Spinal cord (tissue), 10 donors: ENCODE measurements around the gene LLGL1. TPM values are rescaled to one million over a fixed set of nuclear protein-coding genes. Genes with fewer than 3 reads are reported as not detected.

Source experiments
- DNase-seq, 6 donors: peaks; one replicate each; pipeline versions ENCODE4 v3.0.0 to v3.0.0-alpha.2; 2013 to 2015; ENCODE audit warnings: low spot score in 6 of 6, low read depth in 4 of 6
- H3K27ac ChIP-seq: one replicate; pipeline ENCODE4 v1.5.1; 2013; ENCODE audit warnings: low read depth, low read length, control low read depth
- H3K27me3 ChIP-seq: one replicate; pipeline ENCODE4 v1.6.1; 2013; ENCODE audit warnings: low read length; ENCODE audit not compliant: control insufficient read depth, insufficient read depth
- H3K36me3 ChIP-seq: one replicate; pipeline ENCODE4 v1.6.1; 2013; ENCODE audit warnings: low read length; ENCODE audit not compliant: control insufficient read depth, insufficient read depth
- H3K4me1 ChIP-seq: one replicate; pipeline ENCODE4 v1.6.1; 2013; ENCODE audit warnings: low read length; ENCODE audit not compliant: control insufficient read depth, insufficient read depth
- H3K4me3 ChIP-seq: one replicate; pipeline ENCODE4 v1.5.1; 2013; ENCODE audit warnings: low read depth, low read length, control low read depth
- H3K9me3 ChIP-seq: one replicate; pipeline ENCODE4 v1.6.1; 2013; ENCODE audit warnings: low read length; ENCODE audit not compliant: control insufficient read depth, insufficient read depth
- WGBS: methylation state at CpG from one replicate; pipeline ENCODE4 v1.1.5; 2013; ENCODE audit warnings: missing lambda C conversion rate; ENCODE audit not compliant: insufficient coverage; 5-methylcytosine and 5-hydroxymethylcytosine counted together
- polyA plus RNA-seq, 2 donors: library from polyadenylated mRNA; unstranded; fragments of 120-200 nt; gene quantifications; one replicate each; pipeline ENCODE4 v1.2.1, GENCODE V29; 2013; ENCODE audit not compliant: insufficient read length in 2 of 2
- total RNA-seq, 2 donors: library from RNA; depleted of rRNA in 1 of 2; stranded (reverse); fragments of 120-200 nt in 1 of 2; fragments of >200 nt in 1 of 2; gene quantifications; one replicate each; pipeline versions ENCODE4 v1.2.3 to v1.2.4, GENCODE V29; 2013 to 2014
- donor health status: healthy.

The LLGL1 gene
- total and polyA plus RNA-seq, 4 donors = 53.2 to 132 (median 79.7) TPM

DNA sequence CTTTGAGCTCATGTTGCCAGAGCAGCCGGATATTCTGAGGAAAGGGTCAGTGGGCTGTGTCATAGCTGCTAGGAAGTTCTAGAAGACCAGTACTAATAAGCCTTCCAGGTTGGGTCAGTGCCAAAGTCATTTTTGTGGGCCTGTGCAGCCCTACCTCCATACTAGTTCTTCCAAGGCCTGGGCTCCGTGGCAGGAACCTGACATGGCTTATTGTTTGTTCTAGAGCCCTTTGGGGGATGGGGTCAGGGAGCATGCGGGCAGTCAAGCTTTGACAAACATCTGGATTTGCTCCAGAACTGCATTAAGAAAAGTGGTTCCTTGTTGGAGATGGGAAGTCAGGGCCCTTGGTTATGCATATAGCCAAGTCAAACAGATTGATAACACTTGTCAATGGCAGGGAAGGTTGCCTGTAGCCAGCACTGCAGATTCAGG is 34.2 kb upstream of the LLGL1 start:
- Histone ChIP-seq H3K4me1 (peaks cover 37% of the 10 kb centered on the region), H3K36me3 (peaks cover 48% of the 10 kb centered on the region), H3K9me3 (no peaks in the 10 kb centered on the region), H3K4me3 (no peak overlapping the region), H3K27ac (no peak overlapping the region), H3K27me3 (no peaks in the 10 kb centered on the region)
- WGBS = 80% methylated on average over 1 of the region's 3 CpGs
- DNase-seq = peak in 1 of 6 donors; percentile 18

DNA sequence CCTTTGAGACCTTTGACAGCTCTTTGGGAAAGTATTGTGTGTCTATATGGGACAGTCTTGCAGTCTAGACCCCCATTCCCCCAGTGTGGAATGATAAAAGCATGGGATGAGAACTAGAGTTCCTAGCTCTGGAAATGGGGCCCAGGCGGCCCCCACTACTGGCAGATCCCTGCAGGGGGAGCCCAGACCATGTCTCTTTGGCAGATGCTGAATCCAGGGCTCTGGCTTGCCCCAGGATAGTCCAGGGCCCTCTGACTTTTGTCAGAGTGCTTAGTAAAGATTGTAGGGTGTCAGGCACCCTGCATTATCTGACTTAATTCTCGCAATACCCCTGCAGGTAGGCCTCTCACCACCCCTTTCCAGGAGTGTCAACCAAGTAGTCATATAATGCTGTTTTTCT is 33.5 kb upstream of the LLGL1 start:
- Histone ChIP-seq H3K36me3 (peaks cover 49% of the 10 kb centered on the region), H3K4me1 (peaks cover 35% of the 10 kb centered on the region), H3K4me3 (no peak overlapping the region), H3K27ac (no peak overlapping the region), H3K27me3 (no peaks in the 10 kb centered on the region), H3K9me3 (no peaks in the 10 kb centered on the region)
- DNase-seq = no peak
- 77% methylated on average over 1 of the region's 2 CpGs for WGBS

DNA sequence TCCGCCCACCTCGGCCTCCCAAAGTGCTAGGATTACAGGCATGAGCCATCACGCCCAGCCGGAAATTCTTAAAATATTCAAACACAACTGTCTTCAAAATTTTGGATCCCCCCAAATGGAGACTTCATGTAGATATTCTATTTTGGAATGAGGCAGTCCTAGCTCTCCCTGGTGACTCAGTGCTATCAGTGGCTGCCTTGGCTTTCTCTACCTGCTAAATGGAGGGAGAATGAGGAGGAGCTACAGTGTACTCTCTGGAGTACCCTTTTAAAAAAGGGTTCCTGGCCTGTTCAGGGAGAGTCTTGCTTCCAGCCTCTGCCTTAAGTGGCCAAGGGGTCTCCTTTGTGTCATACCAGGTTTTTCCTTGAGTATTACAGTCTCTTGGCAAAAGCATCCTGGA is 31.0 kb upstream of the LLGL1 start:
- DNase-seq = no peak
- no CpG with 5 or more reads among the region's 4 CpGs for WGBS
- Histone ChIP-seq H3K4me3 (no peak overlapping the region), H3K4me1 (peaks cover 20% of the 10 kb centered on the region), H3K27ac (no peak overlapping the region), H3K27me3 (no peaks in the 10 kb centered on the region), H3K9me3 (no peaks in the 10 kb centered on the region), H3K36me3 (peaks cover 57% of the 10 kb centered on the region)

DNA sequence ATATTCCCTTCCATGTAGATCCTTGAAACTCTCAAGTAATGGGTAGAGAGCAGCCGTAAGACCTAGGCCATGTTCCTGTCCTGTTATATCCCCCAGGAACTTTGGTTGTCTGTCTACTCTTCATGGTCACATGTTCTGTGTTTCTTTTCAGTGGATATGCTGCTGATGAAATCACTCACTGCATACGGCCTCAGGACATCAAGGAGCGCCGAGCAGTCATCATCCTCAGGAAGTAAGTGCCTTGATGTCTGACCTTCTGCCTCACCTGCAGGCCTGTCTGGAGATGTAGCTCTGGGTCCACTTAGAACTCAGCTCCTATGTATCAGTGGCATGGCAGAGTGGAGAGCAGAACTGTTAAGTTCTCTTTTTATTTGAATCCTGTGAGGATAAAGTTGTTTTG is 30.6 kb upstream of the LLGL1 start:
- H3K9me3 ChIP-seq = no peaks in the 10 kb centered on the region
- H3K27me3 ChIP-seq = no peaks in the 10 kb centered on the region
- H3K27ac ChIP-seq = no peak overlapping the region
- H3K4me3 ChIP-seq = no peak overlapping the region
- DNase-seq = no peak
- 96% methylated on average over 4 of the region's 4 CpGs for WGBS
- H3K4me1 ChIP-seq = peaks cover 18% of the 10 kb centered on the region
- H3K36me3 ChIP-seq = peaks cover 57% of the 10 kb centered on the region

DNA sequence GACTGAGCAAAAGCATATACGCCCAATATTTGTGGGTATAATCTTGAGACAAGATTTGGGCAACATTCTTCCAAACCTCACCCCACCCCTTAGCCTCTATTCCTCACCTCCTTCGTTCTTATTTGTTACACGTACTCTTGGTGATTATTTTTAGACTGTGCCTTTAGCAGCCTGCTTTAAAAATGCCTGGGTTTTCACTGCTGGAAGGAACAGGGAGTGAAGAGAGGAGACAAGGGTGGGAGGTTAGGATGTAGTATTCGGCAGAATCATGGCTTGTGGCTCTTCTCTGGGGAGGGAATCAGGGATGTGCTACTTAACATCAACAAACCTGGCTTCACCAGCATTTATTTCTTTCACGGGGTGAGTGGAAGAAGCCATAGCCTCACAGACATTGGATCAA is 30.2 kb upstream of the LLGL1 start:
- H3K4me1 ChIP-seq = peaks cover 15% of the 10 kb centered on the region
- H3K27ac ChIP-seq = no peak overlapping the region
- 100% methylated on average over 1 of the region's 5 CpGs for WGBS
- no peaks in the 10 kb centered on the region for H3K9me3 ChIP-seq
- no peak for DNase-seq
- H3K36me3 ChIP-seq = peaks cover 57% of the 10 kb centered on the region
- no peaks in the 10 kb centered on the region for H3K27me3 ChIP-seq
- no peak overlapping the region for H3K4me3 ChIP-seq

DNA sequence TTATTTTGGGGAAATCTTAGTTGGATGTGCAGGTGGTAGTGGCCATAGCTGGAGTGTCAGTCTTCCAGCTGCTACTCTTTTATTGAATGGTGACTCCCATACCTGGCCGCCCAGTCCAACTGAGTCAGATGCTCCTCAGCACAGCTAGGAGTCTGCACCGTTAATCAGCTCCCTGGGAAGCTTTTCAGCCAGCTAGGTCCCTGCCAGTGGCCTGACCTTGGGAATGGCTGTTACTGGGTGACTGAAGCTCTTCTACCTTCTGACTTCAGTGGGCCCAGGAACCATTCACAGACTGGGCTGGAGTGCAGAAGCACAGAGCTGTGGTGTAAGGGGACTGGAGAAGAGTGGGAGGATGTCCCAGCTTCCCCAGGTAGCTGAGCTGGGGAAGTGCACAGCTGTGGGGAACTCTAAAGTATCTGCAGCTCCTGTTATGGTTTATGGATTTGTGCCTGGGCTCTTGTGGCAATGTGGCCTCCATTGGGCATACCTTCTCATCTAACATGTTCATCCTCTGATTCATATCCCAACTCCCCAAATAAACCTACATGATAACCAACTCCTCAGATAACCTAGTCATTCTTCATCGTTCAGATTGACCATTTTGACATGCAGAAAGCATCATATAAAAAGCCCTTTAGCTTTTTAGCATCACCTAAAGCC is 27.8 kb upstream of the LLGL1 start:
- no peak overlapping the region for H3K27ac ChIP-seq
- no peak for DNase-seq
- H3K9me3 ChIP-seq = no peaks in the 10 kb centered on the region
- whole genome bisulfite sequencing = 100% methylated on average over 3 of the region's 3 CpGs
- H3K4me1 ChIP-seq = no peaks in the 10 kb centered on the region
- no peak overlapping the region for H3K4me3 ChIP-seq
- H3K36me3 ChIP-seq = peaks cover 65% of the 10 kb centered on the region
- H3K27me3 ChIP-seq = no peaks in the 10 kb centered on the region

DNA sequence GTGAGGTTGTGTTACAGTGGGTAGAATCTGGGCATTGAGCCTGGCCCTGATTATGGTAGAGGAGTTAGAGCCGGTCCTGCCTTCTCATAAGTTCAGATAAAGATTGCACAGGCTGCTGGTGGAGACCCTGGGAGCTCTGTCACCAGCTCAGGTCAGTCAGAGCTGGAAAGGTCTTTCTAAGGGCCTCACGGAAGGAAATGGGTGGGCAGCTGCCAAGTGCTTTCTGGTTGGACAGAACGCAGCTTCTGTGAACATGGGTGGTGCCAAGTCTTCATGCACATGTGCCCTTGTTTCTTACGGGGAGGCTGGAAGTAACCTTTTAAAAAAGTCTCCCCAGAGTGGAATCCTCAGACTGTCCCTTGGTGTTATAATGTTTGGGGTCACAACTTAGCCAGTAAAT is 26.9 kb upstream of the LLGL1 start:
- H3K36me3 ChIP-seq = peaks cover 62% of the 10 kb centered on the region

DNA sequence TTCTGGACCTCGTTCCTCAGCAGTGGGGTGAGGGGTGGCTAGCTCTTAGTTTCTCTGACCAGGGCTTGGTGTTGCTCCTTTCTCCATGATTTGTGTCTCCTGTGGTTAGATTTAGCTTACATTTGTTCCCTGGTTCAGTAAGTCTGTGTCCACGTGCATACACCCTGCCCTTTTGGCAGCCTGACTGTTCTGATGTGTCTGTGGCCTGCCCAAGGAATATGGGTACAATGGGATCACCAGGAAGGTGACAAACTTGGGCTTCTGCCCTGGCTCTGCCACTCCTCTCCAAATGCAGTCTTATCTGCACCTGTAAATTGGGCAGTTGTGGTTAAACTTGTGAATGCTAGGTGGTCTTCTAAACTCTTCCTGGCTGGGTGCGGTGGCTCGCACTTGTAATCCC is 24.3 kb upstream of the LLGL1 start:
- peaks cover 4% of the 10 kb centered on the region for H3K4me1 ChIP-seq
- 93% methylated on average over 2 of the region's 4 CpGs for WGBS
- no peak for DNase-seq
- no peak overlapping the region for H3K27ac ChIP-seq
- H3K9me3 ChIP-seq = no peaks in the 10 kb centered on the region
- no peak overlapping the region for H3K4me3 ChIP-seq
- H3K27me3 ChIP-seq = no peaks in the 10 kb centered on the region
- peaks cover 75% of the 10 kb centered on the region for H3K36me3 ChIP-seq

More for the DNA sequence above, 26.9 kb upstream of the LLGL1 start:
- H3K4me1 ChIP-seq = no peaks in the 10 kb centered on the region
- H3K9me3 ChIP-seq = no peaks in the 10 kb centered on the region
- no peak overlapping the region for H3K27ac ChIP-seq
- H3K27me3 ChIP-seq = no peaks in the 10 kb centered on the region
- H3K4me3 ChIP-seq = no peak overlapping the region
- 74% methylated on average over 4 of the region's 4 CpGs for WGBS
- no peak for DNase-seq

DNA sequence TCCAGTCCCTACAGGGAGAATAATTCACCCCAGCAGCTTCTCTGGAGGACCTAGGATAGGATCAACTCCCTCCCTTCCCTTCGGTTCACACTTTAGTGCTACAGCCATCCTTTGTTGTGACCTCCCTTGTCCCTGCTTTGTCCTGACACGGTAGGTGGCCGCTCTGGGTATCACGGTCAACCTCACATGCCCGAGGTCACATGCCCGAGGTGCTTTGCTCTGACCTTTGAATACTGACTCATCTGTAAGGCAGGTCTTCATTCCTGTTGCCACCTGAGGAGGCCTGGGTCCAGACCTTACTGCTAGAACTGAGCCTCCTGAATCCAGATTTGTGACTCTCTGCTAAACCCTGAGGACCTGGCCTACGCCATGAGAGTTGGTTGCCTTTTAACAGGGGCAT is 22.1 kb upstream of the LLGL1 start:
- peaks cover 81% of the 10 kb centered on the region for H3K36me3 ChIP-seq
- H3K27ac ChIP-seq = no peak overlapping the region
- no peak for DNase-seq
- H3K4me3 ChIP-seq = no peak overlapping the region
- 58% methylated on average over 7 of the region's 7 CpGs for WGBS
- H3K27me3 ChIP-seq = no peaks in the 10 kb centered on the region
- H3K9me3 ChIP-seq = no peaks in the 10 kb centered on the region
- peaks cover 4% of the 10 kb centered on the region for H3K4me1 ChIP-seq

DNA sequence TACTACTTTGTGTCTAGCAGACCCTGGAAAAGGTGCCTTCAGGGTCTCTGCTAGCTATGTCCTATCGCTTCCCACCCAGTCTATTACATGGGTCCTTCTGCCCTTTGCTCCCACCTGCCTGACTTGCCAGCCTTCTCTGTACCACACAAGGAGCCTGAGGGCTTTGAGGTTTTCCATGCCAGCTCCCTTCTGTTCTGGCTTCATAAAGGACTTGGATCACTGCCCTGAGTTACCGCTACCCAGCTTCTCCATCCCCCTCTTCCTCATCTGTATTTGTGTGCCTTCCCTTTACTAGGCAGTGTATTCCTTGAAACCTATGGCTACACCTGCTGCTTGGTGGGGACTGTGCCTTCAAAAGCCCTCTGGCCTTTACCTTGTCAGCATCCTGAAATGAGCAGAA is 19.6 kb upstream of the LLGL1 start:
- Histone ChIP-seq H3K9me3 (no peaks in the 10 kb centered on the region), H3K27ac (no peak overlapping the region), H3K4me3 (no peak overlapping the region), H3K36me3 (peaks cover 85% of the 10 kb centered on the region), H3K27me3 (no peaks in the 10 kb centered on the region), H3K4me1 (peaks cover 4% of the 10 kb centered on the region)
- 58% methylated on average over 2 of the region's 2 CpGs for WGBS
- DNase-seq = no peak
